Head of caudate nucleus (tissue), 42 donors: ENCODE results near the gene NINJ1.

ENCODE experiments used
- DNase-seq, 42 donors: peaks; one replicate each; pipeline versions ENCODE4 v3.0.0 to v3.0.0-alpha.2; 2020 to 2021; ENCODE audit warnings: mixed read lengths in 7 of 42
- intact Hi-C: fragments of 100-400 bp; cut with DNase I; formaldehyde crosslinking; loops from one replicate; pipeline ENCODE4 v1.15.0; 2022

Gene NINJ1

GRCh38 chr9:93137362-93137761 lies 3.3 kb upstream of the NINJ1 start:
- DNase-seq: peak in 1 of 42 donors; percentile 9
- intact Hi-C loops: no loop called here

- DNase-seq: peak in 13 of 42 donors; percentile 11 to 67 (median 42)
- intact Hi-C loops: no loop called here
Observed at GRCh38 chr9:93136011-93136440, 2.0 kb upstream of the NINJ1 start.

GRCh38 chr9:93134740-93135444 lies 841 bp upstream of the NINJ1 start:
- DNase-seq: peak in 1 of 42 donors; percentile 11
- intact Hi-C loops: loop anchor here (5.0 kb wide), 1 partner anchor 38 kb away; the partner anchor contains the start of gene CARD19

GRCh38 chr9:93133681-93134014 lies 403 bp downstream of the NINJ1 start:
- DNase-seq: peak in 38 of 42 donors; percentile 55 to 87 (median 74)
- intact Hi-C loops: loop anchor here (5.0 kb wide), 1 partner anchor 36 kb away; the partner anchor contains the start of gene CARD19

- DNase-seq: peak in 10 of 42 donors; percentile 15 to 84 (median 44)
- intact Hi-C loops: loop anchor here (5.0 kb wide), 1 partner anchor 36 kb away; the partner anchor contains the start of gene CARD19
Observed at GRCh38 chr9:93132946-93133680, 938 bp downstream of the NINJ1 start.

- intact Hi-C loops: loop anchor here (5.0 kb wide), 1 partner anchor 35 kb away; the partner anchor contains the start of gene CARD19
- peak in 35 of 42 donors; percentile 31 to 85 (median 60) for DNase-seq
Observed at GRCh38 chr9:93132287-93132927, 1.6 kb downstream of the NINJ1 start.

GRCh38 chr9:93131599-93132286 lies 2.3 kb downstream of the NINJ1 start:
- DNase-seq: no peak
- intact Hi-C loops: loop anchor here (5.0 kb wide), 1 partner anchor 34 kb away; the partner anchor contains the start of gene CARD19

- intact Hi-C loops: loop anchor here (5.0 kb wide), 1 partner anchor 34 kb away; the partner anchor contains the start of gene CARD19
- DNase-seq: peak in 18 of 42 donors; percentile 22 to 65 (median 41)
Observed at GRCh38 chr9:93130861-93131481, 3.1 kb downstream of the NINJ1 start.

- DNase-seq: peak in 2 of 42 donors; percentile 9 to 42
- intact Hi-C loops: loop anchor here (5.0 kb wide), 1 partner anchor 33 kb away; the partner anchor contains the start of gene CARD19
Observed at GRCh38 chr9:93129691-93130500, 4.2 kb downstream of the NINJ1 start.

GRCh38 chr9:93129286-93129685 lies 4.8 kb downstream of the NINJ1 start:
- DNase-seq: peak in 29 of 42 donors; percentile 24 to 79 (median 54)
- intact Hi-C loops: no loop called here

- intact Hi-C loops: no loop called here
- DNase-seq: no peak
Observed at GRCh38 chr9:93128715-93129224, 5.3 kb downstream of the NINJ1 start.

GRCh38 chr9:93128011-93128714 lies 5.9 kb downstream of the NINJ1 start:
- intact Hi-C loops: no loop called here
- DNase-seq: peak in 1 of 42 donors; percentile 2

- DNase-seq: peak in 29 of 42 donors; percentile 30 to 84 (median 60)
- intact Hi-C loops: no loop called here
Observed at GRCh38 chr9:93127395-93127911, 6.6 kb downstream of the NINJ1 start.

- intact Hi-C loops: no loop called here
- peak in 10 of 42 donors; percentile 12 to 60 (median 34) for DNase-seq
Observed at GRCh38 chr9:93126825-93127368, 7.2 kb downstream of the NINJ1 start.

- DNase-seq: peak in 8 of 42 donors; percentile 5 to 39 (median 22)
- intact Hi-C loops: no loop called here
Observed at GRCh38 chr9:93126151-93126781, 7.8 kb downstream of the NINJ1 start.
